HG02938 (cell line): ENCODE measurements around the gene CTCF.

ENCODE experiments used
- ATAC-seq: cut with Tn5 transposase; IDR thresholded peaks from one replicate; pipeline ENCODE4 v1.9.1; 2021; ENCODE audit warnings: mild to moderate bottlenecking, moderate library complexity; ENCODE audit not compliant: unreplicated experiment

CTCF gene

DNA sequence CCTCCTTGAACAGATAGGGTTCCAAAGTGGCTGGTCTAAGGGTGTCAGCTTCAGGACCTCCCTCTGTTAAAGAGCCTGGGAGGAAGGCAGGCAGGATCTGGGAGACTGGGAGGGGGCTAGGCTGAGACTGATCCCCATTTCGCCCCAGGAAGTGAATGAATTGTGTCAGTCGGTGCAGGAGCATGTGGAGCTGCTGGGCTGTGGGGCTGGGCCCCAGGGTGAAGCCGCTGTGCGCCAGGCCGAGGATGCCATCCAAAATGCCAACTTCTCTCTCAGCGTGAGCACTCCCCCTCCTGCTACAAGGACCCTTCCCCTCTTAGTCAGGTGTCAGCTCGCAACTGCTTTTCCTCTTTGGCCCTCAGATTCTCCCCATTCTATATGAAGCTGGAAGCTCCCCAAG lies 88.7 kb downstream of the CTCF start:
- ATAC-seq = no peak

DNA sequence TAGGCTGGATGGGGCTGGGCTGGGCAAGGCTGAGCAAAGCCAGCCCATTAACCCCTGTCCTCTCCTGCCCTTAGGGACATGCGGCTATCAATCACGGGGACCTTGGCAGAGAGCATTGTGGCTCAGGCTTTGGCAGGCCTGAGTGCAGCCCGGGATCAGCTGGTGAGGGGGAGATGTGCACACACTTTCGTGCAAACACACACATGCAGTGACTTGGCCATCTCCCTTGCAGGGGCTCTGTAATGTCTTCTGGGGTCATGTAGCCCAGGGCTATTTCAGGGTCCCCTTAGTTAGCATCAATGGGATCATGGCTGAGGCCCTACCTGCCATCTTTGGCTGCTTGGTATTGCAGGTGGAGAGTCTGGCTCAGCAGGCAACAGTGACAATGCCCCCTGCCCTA lies 89.5 kb downstream of the CTCF start:
- ATAC-seq = no peak

DNA sequence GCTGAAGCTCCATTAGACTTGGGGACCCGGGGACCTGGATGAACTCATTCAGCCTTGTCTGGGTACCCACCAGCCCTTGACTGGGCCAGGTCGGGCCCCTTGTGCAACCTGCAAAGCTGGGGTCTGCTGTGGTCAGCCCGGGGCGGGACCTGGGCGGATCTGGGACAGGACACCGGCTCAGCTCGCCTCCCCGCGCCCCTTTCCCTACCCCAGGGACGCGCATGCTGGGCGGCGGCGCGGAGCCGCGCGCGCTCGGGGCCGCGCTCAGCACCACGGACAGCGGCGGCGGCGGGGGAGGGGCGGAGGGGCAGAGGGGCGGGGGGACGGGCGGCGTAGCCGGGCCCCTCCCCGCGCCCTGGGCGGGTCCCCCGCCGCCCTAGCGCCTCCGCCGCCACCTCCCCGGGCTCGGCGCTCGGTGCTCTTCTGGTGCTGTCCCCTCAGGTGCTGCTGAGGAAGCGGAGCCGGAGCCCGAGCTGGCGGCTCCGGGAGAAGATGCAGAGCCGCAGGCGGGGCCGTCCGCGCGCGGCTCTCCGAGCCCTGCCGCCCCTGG lies 90.3 kb downstream of the CTCF start:
- ATAC-seq = no peak

DNA sequence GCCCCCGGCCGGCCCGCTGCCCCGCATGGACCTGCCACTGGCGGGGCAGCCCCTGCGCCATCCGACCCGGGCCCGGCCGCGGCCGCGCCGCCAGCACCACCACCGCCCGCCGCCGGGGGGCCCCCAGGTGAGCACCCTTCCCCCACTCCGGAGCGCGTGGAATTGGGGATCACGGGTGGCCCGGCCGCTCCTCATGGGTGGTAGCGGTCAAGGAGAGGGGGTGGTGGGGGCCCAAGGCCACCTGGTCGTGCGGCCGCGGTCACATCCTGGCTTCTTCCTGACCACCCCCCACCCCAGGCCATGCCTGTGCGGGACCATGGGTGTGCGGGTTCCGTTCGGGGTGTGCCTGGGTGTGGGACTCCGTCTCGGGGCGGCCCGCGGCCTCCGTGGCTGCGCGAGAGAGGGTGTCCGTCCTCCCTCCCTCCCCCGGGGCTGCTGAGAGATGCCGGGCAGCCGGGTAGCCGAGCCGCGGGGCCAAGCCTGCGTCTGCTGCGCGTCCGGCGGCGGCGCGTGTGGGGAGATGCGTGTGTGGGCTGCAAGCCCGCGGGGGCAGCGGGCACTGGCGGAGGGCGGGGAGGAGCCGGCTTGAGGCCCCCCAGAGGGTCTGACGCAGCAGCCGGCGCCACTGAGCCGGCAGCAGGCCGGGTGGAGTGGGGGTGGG lies 90.9 kb downstream of the CTCF start:
- ATAC-seq = no peak

DNA sequence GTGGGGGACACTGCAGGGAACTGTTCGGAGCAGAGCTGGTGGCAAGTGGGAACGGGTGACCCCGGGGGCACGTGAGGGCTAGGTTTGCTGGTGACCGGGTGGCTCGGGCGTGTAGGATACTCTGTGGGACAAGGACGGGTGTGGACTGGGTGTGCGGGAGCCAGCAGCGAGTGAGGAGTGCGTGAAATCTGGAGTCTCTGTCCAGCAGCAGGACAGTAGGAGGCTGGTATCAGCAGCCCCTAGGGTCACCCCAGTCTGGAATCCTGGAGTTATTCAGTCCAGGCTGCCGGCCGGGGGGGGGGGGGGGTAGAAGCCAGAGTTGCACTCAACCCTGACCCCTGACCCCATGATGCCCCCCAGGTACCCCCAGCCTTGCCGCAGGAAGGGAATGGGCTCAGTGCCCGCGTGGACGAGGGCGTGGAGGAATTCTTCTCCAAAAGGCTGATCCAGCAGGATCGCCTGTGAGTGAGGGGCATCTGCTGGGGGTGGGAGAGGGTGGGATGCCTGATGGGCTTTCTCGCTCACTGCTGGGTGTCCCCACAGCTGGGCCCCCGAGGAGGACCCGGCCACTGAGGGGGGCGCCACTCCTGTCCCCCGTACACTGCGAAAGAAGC lies 91.6 kb downstream of the CTCF start:
- no peak for ATAC-seq

DNA sequence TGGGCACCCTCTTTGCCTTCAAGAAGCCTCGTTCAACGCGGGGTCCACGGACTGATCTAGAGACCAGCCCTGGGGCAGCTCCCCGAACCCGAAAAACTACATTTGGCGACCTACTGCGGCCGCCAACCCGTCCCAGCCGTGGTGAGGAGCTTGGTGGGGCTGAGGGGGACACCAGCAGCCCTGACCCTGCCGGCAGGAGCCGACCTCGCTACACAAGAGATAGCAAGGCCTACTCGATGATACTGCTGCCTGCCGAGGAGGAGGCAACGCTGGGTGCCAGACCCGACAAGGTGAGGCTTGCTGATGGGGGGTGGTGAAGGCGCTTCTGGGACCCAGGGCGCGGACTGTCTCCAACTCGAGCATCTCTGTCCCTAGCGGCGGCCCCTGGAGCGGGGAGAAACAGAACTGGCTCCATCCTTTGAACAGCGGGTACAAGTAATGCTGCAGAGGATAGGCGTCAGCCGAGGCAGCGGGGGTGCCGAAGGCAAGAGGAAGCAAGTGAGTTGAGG lies 92.1 kb downstream of the CTCF start:
- ATAC-seq = no peak

DNA sequence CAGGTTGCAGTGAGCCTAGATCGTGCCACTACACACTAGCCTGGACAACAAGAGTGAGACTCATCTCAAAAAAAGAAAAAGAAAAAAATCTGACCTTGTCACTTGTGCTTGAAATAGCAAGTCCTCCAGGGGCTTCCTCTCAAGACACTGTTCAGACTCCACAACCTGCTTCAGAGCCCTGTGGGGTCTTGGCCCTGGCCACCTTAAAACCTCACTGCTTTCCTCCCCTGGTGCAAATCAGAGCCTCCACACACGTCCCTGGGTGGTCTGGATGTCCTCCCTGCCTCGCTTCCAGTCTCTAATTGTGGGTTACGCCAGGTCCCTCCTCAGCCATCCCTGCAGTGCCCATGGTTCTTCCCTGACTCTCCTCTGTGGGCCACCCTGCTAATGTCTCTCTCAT lies 93.0 kb downstream of the CTCF start:
- no peak for ATAC-seq

DNA sequence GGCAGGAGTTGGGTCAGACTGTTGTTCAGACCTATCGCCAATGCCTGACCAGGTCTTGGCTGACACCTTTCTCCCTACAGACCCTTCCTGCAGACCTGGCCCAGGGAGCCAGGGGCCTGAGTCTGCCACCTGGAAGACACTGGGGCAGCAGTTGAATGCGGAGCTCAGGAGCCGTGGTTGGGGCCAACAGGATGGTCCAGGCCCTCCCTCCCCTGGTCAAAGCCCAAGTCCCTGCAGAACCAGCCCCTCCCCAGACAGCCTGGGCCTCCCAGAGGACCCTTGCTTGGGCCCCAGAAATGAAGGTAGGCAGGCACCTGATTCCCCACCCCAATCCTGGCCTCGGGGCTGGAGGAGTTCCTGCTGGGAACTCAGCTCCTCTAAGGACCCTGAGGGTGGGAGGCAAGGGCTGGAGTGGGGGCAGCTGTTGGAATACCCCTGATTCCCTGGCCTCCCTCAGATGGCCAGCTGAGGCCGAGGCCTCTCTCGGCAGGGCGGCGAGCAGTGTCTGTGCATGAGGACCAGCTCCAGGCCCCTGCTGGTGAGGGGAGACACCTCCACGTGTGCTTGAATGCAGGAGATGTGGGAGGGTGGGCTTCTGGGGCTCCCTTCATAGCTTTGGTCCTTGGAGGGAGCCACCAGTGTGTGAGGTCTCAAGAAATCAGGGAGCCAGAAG lies 94.2 kb downstream of the CTCF start:
- no peak for ATAC-seq

DNA sequence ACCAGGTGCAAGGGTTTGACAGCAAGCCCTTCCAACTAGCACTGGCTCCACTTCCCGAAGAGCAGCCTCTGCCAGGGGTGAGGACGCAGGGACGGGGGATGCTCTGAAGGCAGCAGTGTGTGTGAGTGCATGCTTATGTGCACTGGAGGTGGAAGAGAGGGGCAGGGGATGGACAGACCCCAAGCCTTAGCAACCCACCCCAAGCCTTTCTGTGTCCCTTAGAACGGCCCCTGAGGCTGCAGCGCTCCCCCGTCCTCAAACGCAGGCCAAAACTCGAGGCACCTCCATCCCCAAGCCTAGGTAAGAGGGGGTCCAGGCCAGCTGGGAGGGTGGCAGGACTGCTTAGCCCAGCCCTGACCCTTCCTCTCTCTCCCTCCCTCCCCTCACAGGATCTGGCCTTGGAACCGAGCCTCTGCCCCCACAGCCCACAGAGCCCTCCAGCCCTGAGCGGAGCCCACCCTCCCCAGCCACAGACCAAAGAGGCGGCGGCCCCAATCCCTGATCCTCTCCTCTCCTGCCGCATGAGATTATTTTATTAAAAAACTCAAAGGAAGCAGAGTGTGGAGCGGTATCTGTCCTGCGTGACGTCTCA lies 94.8 kb downstream of the CTCF start:
- no peak for ATAC-seq

DNA sequence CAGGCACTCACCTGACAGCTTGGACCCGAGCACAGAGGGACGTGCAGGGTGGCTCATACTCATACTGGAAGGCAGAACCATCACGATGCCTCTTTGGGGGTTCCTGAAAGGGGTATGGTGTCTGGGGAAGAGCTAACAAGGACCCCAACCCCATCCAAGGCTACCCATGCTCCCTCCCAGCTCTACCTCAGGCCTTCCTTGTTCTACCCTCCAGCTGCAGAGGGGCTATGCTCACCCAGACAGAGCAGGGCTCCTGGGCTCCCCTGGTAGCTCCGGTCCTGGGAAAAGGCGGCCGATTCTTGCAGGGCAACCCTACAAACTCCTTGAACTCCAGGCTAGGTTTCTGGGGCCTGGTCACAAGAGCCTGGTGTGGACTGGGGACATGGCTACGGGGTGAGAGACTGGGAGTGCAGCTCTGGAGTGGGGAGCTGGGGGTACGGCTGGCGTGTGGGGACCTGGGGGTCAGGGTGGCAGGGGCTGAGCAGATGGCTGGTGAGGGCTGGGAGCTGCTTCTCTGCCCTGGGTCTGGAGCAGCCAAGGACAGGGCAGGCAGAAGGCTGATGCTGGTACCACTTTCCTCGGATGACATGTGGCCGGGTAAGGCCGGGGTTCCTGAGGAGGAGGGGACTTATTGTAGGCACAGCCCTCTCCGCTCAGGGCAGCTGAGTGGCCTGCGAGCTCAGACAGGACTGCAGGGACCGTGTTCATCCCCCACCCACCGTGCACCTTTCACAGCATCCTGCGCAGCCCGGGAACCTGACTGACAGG lies 95.6 kb downstream of the CTCF start:
- ATAC-seq = no peak

DNA sequence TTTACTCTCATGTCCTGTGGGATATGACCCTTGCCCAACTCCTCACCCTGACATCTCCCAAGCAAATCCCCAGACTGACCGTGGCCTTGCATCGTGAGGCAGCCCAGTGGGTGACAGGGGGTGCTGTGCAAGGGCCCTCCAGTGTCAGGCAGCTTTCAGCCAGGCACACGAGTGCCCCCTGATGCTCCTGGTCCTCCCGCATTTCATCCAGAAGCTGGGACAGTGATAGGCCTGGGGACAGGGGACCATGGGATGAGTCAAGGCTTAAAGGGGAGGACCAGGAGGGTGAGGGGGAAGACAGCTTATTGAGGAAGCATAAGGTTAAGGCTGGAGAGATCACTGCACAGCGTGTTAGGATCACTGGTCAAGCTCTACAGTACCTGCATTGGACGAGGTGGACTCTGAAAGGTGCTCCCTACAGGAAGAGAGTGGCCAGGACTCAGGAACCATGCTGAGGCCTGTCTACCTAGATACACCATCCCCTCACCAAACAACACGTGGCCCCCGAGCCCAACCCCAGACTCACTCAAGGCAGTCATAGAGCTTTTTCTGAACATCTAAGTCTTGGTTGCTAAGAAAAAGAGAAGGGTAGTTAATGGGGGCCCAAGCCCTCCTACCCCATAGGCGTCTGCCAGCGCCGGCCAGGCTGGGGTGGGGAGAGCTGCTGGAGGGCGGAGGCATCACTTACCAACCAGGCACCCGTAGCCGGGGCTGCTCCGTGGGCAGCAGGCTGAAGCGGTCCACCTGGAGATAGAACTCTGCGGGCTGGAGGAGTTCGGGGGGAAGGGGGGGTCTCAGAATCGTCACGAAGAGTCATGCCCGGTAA lies 96.7 kb downstream of the CTCF start:
- ATAC-seq = no peak

DNA sequence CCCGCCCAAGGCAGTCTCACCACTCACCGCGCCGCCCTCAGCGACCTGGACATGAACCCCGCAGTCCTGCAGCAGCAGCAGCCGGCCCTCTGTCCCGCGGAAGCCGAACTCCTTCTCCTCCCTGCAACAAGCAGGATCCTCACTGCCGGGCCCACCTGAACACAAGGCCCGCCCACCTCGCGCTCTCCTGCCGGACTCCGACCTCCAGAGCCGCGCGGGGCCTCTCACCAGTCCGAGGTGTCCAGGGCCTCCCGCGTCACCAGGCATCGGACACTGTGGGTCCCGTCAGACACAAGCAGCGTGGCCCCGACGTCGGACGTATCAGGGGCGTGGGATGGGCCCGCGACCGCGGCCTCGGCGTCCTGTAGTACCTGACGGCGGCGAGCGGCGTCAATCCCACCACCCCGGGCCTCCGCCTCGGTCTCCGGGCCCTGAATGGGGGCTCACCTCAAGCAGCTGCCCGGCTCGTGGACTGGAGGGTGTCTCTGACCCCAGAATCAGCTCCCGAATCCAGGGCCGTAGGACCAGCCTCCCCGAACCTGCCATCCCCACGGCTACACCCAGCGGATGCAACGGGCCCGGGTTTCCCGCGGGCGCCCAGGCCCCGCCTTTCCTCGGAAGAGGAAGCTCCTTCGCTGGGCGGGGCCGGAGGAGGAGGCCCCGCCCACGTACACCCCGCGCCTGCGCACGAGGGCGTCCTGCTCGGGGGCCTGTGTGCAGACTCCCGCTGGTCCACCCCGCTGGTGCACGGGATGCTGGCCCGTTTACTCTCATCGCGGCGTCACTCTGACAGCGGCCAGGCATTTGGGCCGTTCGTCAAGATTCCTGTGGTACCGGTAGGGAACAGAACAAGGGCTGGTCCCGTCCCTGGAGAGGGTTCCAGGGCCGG lies 97.6 kb downstream of the CTCF start, which contains the start of gene ACD:
Gene ACD (minus strand): TSS at position 586 of the 889 bp plus-strand sequence. CDS start 40 bp downstream, at position 546.
- ATAC-seq = peak; percentile 38

DNA sequence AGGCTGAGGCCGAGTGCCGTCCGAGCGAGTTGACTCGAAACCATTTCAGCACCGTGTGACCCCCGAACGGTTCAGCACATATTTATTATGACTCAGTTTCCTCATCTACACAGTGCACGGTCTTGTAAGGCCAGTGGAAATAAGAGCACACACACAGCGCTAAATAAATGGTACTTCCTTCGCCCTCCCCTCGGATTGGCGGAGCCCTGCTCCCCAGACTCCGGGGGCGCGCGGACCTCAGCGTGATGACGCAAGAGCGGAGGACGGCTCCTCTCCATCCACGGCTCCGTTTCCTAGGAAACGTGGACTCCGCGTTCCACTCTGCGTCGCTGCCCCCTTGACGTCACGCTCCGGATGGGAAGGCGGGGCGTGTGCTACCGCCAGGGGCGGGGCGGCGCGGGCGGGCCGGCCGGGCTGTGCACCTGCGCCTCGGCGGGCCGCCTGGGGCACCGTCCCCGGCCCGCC lies 98.3 kb downstream of the CTCF start, which contains the start of gene PARD6A:
Gene PARD6A (plus strand): TSS at position 397 of the 465 bp plus-strand sequence. CDS start 79 bp downstream, outside the sequence.
- peak; percentile 75 for ATAC-seq

DNA sequence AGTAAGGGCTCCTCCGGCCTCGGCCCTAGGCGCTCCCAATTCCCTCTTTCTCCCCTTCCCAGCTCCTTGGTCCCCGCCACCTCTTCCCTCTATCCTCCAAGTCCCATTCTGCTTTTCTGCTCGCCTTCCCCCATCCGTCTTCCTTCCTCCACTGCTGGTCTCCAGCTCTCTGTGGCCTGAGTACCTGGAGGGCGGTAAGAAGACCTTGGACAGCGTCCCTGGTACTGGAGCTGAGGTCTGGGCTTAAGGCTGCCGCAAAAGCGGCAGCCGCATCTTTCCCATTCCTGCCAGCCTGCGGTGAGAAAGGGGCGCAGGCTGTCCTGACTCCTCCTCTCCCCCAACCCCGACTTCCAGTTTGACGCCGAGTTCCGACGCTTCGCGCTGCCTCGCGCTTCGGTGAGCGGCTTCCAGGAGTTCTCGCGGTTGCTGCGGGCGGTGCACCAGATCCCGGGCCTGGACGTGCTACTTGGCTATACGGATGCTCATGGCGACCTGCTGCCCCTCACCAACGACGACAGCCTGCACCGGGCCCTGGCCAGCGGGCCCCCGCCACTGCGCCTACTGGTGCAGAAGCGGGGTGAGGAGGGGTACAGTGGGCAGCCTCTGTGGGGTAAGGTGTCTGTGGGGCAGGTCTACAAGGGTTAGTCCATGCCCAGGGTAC lies 98.9 kb downstream of the CTCF start:
- ATAC-seq = no peak

DNA sequence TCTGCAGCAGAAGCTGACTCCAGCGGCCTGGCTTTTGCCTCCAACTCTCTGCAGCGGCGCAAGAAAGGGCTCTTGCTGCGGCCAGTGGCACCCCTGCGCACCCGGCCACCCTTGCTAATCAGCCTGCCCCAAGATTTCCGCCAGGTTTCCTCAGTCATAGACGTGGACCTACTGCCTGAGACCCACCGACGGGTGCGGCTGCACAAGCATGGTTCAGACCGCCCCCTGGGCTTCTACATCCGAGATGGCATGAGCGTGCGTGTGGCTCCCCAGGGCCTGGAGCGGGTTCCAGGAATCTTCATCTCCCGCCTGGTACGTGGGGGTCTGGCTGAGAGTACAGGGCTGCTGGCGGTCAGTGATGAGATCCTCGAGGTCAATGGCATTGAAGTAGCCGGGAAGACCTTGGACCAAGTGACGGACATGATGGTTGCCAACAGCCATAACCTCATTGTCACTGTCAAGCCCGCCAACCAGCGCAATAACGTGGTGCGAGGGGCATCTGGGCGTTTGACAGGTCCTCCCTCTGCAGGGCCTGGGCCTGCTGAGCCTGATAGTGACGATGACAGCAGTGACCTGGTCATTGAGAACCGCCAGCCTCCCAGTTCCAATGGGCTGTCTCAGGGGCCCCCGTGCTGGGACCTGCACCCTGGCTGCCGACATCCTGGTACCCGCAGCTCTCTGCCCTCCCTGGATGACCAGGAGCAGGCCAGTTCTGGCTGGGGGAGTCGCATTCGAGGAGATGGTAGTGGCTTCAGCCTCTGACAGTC lies 99.7 kb downstream of the CTCF start:
- ATAC-seq = no peak

DNA sequence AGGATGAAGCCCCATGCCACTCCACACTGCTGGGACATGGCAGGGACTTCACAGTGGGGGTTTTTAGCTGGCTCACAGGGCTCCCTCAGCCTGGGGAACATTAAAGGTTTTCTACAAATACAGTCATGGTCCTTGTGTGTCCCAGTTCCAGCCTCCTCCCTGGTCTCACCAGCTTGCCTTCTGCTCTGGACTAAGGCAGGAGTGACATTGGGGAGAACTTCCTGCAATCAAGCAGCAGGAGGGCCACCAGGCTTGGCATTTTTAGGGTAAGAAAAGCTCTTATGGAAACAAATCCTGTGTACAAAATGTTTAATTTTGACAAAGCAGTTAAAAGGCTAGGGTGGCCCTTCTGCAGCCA lies 100.3 kb downstream of the CTCF start:
- no peak for ATAC-seq

DNA sequence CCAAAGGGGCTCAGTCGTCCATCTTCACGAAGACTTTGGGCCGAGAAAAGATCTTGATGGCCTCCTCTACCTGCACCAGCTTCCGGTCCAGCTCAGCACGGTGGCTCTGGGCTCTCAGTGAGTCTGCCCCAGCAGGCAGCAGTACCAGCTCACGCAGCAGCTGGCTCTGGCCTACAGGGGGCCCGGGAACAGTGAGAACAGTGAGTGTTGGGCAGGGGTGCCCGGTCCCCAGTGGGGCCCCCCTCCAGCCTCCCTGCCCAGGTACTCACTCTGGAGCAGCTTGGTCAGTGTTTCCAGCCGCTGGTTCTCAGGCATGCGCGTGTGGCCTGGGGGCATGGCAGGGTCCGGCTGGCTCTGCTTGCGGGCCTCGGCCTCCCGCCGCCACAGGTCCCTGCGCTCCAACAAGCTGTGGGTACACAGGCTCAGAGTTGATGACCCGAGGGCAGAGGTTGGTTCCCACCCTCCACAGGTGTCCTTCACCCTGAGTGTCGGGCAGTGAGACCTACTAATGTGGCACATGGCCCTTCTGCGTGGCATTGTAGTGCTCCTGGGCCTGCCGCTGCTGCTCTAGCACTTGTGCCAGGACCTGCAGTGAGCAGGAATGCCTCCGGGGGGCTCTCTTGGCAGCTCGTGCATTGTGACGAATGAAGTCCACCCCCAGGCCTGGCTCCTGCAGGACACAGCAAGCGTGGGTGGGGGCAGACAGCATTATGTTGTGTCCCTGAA lies 101.0 kb downstream of the CTCF start:
- ATAC-seq = no peak
